Measurements from ENCODE around the gene CTDSPL.
A peak's percentile ranks its signal among the peaks of the same experiment; 100 is the strongest.
"Not testable (repeated sequence)": the region's sequence is repeated elsewhere in the genome, so short reads cannot be mapped to it uniquely, and the experiment has no call there.

The CTDSPL gene

GRCh38 chr3:38030126-38031021 lies 168.7 kb downstream of the CTDSPL start:
- Histone ChIP-seq H2AFZ (ENCODE audit: low read length) (peak overlapping the region; percentile 48; the same call in 1 of the 2 replicates), H3K27ac (ENCODE audit: low read length) (no peak overlapping the region), H3F3A (ENCODE audit: insufficient read depth, low read length) (no peaks in the 10 kb centered on the region), H3K9ac (ENCODE audit: low read length) (no peak overlapping the region), H3K4me3 (ENCODE audit: low read length) (peak overlapping the region; percentile 43), H3K9me3 (replicated peaks; ENCODE audit: insufficient read depth, low read length) (no peaks in the 10 kb centered on the region), H3K4me1 (ENCODE audit: low read length) (peaks cover 5% of the 10 kb centered on the region; the same call in 1 of the 2 replicates), H3K9me2 (replicated peaks; ENCODE audit: insufficient read depth, low read length) (no peaks in the 10 kb centered on the region), H3K36me3 (replicated peaks; ENCODE audit: insufficient read depth, low read length) (no peaks in the 10 kb centered on the region), H3K4me2 (ENCODE audit: low read depth, low read length) (peak overlapping the region; percentile 77; the same call in 1 of the 2 replicates), H3K79me2 (ENCODE audit: low read length) (no peaks in the 10 kb centered on the region), H4K20me1 (ENCODE audit: insufficient read depth, low read length) (no peaks in the 10 kb centered on the region), H3K27me3 (replicated peaks; ENCODE audit: insufficient read depth, low read length) (peaks cover 5% of the 10 kb centered on the region; the same call in 1 of the 2 replicates)
- TF ChIP-seq EZH2phosphoT487 (IDR thresholded peaks at IDR 0.05; ENCODE audit: low read length), result no peak
- no peak for TF ChIP-seq CTCF (IDR thresholded peaks at IDR 0.05; ENCODE audit: low read length)
- TF ChIP-seq EZH2 (optimal IDR thresholded peaks at IDR 0.05; ENCODE audit: low read depth, low read length), result no peak
- no peak for DNase-seq

GRCh38 chr3:38031022-38031994 lies 169.6 kb downstream of the CTDSPL start:
- Histone ChIP-seq H4K20me1 (ENCODE audit: insufficient read depth, low read length) (no peaks in the 10 kb centered on the region), H3F3A (ENCODE audit: insufficient read depth, low read length) (no peaks in the 10 kb centered on the region), H3K36me3 (replicated peaks; ENCODE audit: insufficient read depth, low read length) (no peaks in the 10 kb centered on the region), H3K27ac (ENCODE audit: low read length) (no peak overlapping the region), H3K79me2 (ENCODE audit: low read length) (no peaks in the 10 kb centered on the region), H3K4me3 (ENCODE audit: low read length) (no peak overlapping the region), H2AFZ (ENCODE audit: low read length) (no peak overlapping the region), H3K4me2 (ENCODE audit: low read depth, low read length) (no peak overlapping the region), H3K9ac (ENCODE audit: low read length) (no peak overlapping the region), H3K4me1 (ENCODE audit: low read length) (no peaks in the 10 kb centered on the region), H3K9me3 (replicated peaks; ENCODE audit: insufficient read depth, low read length) (no peaks in the 10 kb centered on the region), H3K27me3 (replicated peaks; ENCODE audit: insufficient read depth, low read length) (peaks cover 5% of the 10 kb centered on the region; the same call in 1 of the 2 replicates), H3K9me2 (replicated peaks; ENCODE audit: insufficient read depth, low read length) (no peaks in the 10 kb centered on the region)
- TF ChIP-seq EZH2 (optimal IDR thresholded peaks at IDR 0.05; ENCODE audit: low read depth, low read length), result no peak
- no peak for TF ChIP-seq CTCF (IDR thresholded peaks at IDR 0.05; ENCODE audit: low read length)
- no peak for TF ChIP-seq EZH2phosphoT487 (IDR thresholded peaks at IDR 0.05; ENCODE audit: low read length)
- no peak for DNase-seq

- no peaks in the 10 kb centered on the region for H3K79me2 ChIP-seq (ENCODE audit: low read length)
- peaks cover 5% of the 10 kb centered on the region; the same call in 1 of the 2 replicates for H3K27me3 ChIP-seq (replicated peaks; ENCODE audit: insufficient read depth, low read length)
- no peaks in the 10 kb centered on the region for H4K20me1 ChIP-seq (ENCODE audit: insufficient read depth, low read length)
- H3K27ac ChIP-seq (ENCODE audit: low read length), result no peak overlapping the region
- H3K9ac ChIP-seq (ENCODE audit: low read length), result no peak overlapping the region
- no peak for DNase-seq
- no peaks in the 10 kb centered on the region for H3K9me3 ChIP-seq (replicated peaks; ENCODE audit: insufficient read depth, low read length)
- TF ChIP-seq CTCF (IDR thresholded peaks at IDR 0.05; ENCODE audit: low read length) (no peak), EZH2 (optimal IDR thresholded peaks at IDR 0.05; ENCODE audit: low read depth, low read length) (no peak), EZH2phosphoT487 (IDR thresholded peaks at IDR 0.05; ENCODE audit: low read length) (no peak)
- H3K4me2 ChIP-seq (ENCODE audit: low read depth, low read length), result no peak overlapping the region
- no peak overlapping the region for H3K4me3 ChIP-seq (ENCODE audit: low read length)
- H3K36me3 ChIP-seq (replicated peaks; ENCODE audit: insufficient read depth, low read length), result no peaks in the 10 kb centered on the region
- no peaks in the 10 kb centered on the region for H3F3A ChIP-seq (ENCODE audit: insufficient read depth, low read length)
- no peak overlapping the region for H2AFZ ChIP-seq (ENCODE audit: low read length)
- no peaks in the 10 kb centered on the region for H3K4me1 ChIP-seq (ENCODE audit: low read length)
- H3K9me2 ChIP-seq (replicated peaks; ENCODE audit: insufficient read depth, low read length), result no peaks in the 10 kb centered on the region
These were observed 170.7 kb downstream of the CTDSPL start for GRCh38 chr3:38032328-38032865.

DNA sequence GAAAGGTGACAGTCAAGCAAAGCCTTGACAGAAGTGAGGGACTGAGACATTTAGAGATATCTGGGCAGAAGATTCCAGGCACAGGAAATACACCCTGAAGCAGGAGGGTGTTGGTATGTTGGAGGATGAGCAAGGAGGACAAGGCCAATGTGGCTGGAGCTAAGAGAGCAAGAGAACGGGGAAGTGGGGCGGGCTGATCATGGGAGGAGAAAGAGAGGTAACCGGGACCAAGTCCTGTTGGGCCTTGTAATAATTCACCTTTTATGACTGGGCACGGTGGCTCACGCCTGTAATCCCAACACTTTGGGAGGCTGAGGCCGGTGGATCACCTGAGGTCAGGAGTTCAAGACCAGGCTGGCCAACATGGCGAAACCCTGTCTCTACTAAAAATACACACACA lies 171.9 kb downstream of the CTDSPL start:
- H3K27me3 ChIP-seq (replicated peaks; ENCODE audit: insufficient read depth, low read length); H3K27ac ChIP-seq (ENCODE audit: low read length); H3K9me2 ChIP-seq (replicated peaks; ENCODE audit: insufficient read depth, low read length); DNase-seq; H3K9me3 ChIP-seq (replicated peaks; ENCODE audit: insufficient read depth, low read length); H3K4me2 ChIP-seq (ENCODE audit: low read depth, low read length); H3F3A ChIP-seq (ENCODE audit: insufficient read depth, low read length); H3K9ac ChIP-seq (ENCODE audit: low read length); H2AFZ ChIP-seq (ENCODE audit: low read length); H3K4me3 ChIP-seq (ENCODE audit: low read length); H3K36me3 ChIP-seq (replicated peaks; ENCODE audit: insufficient read depth, low read length); H4K20me1 ChIP-seq (ENCODE audit: insufficient read depth, low read length); H3K4me1 ChIP-seq (ENCODE audit: low read length); H3K79me2 ChIP-seq (ENCODE audit: low read length): not testable (repeated sequence)
